ENCODE measurements around the gene CTCF.

Gene CTCF

DNA sequence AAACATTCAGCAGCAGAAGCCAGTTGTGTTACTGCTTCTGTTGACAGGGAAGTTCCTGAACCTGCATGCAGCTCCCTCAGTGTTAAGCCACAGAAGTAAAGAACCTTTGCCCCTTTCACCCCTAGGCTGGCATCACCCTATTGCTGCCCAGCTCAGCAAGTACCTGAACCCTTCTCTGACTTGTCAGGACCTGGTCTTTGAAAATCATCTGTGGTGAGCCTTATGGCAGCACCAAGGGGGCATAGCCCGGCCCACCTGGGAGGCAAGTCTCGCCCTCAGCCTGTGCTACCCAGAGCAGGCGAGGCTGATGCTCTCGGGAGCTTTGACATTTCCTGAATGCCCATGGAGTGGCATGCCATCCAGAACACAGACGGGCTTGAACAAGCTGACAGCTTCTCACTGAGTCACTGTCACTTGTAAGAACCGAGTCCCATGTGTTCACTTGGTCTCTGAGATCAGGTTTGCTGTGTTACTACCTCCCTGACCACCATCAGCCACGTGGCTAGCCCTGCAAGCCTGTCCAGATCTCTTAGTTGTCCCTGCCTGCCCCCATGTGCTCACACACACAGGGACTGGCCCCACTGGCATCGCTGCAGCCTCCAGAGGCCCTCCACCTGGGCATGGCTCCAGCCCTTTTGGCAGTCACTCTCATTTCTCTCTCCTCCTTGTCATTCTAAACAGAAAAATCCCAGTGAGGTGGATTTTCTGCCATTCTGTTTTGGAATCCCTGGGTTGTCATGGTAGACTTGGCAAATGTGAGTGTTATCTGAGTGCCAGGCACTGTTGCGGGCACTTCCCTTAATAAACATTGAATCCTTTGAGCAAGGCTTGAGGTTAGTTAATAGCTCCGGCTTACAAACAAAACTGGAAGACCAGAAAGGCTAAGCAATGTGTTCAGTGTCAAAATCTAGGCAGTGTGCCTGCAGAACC lies 79.7 kb downstream of the CTCF start:
- POLR2A ChIA-PET = no interaction called here
- DNase-seq (ENCODE audit: extremely low spot score) = no peak
- no peak for TF ChIP-seq CTCF (IDR thresholded peaks at IDR 0.05; ENCODE audit: control extremely low read depth, extremely low read depth, low read depth, missing control alignments)
- CTCF ChIA-PET = interaction anchor here (0.6 to 10.5 kb wide), 8 partner anchors 8 to 161 kb away, joined by 3 to 157 read pairs (median 32); partner anchors contain the start of genes ACD, ATP6V0D1, CTCF and PARD6A

GRCh38 chr16:67644038-67644437 lies 81.7 kb downstream of the CTCF start:
- CTCF ChIA-PET = interaction anchor here (0.6 to 10.5 kb wide), 31 partner anchors 8 to 216 kb away, joined by 3 to 157 read pairs (median 7); partner anchors contain the start of genes ACD, ATP6V0D1, C16orf86 and CTCF
- no peak for DNase-seq (ENCODE audit: extremely low spot score)
- TF ChIP-seq CTCF (IDR thresholded peaks at IDR 0.05; ENCODE audit: control extremely low read depth, extremely low read depth, low read depth, missing control alignments) = no peak
- POLR2A ChIA-PET = no interaction called here

GRCh38 chr16:67645397-67646121 lies 83.2 kb downstream of the CTCF start:
- ChIA-PET POLR2A (interaction anchor here (1.2 kb wide), 1 partner anchor 98 kb away, joined by 7 read pairs; no protein-coding TSS in a partner anchor), CTCF (interaction anchor here (0.7 to 10.5 kb wide), 47 partner anchors 11 to 220 kb away, joined by 3 to 157 read pairs (median 5); partner anchors contain the start of genes ACD, ATP6V0D1, C16orf86 and CTCF)
- no peak for DNase-seq (ENCODE audit: extremely low spot score)
- TF ChIP-seq CTCF (IDR thresholded peaks at IDR 0.05; ENCODE audit: control extremely low read depth, extremely low read depth, low read depth, missing control alignments) = no peak

- TF ChIP-seq CTCF (IDR thresholded peaks at IDR 0.05; ENCODE audit: control extremely low read depth, extremely low read depth, low read depth, missing control alignments) = no peak
- ChIA-PET CTCF (interaction anchor here (1.0 to 10.5 kb wide), 7 partner anchors 13 to 153 kb away, joined by 3 to 157 read pairs (median 31); partner anchors contain the start of genes ACD and PARD6A), POLR2A (no interaction called here)
- no peak for DNase-seq (ENCODE audit: extremely low spot score)
These were observed 84.9 kb downstream of the CTCF start for GRCh38 chr16:67647111-67647651.

- TF ChIP-seq CTCF (IDR thresholded peaks at IDR 0.05; ENCODE audit: control extremely low read depth, extremely low read depth, low read depth, missing control alignments) = no peak
- DNase-seq (ENCODE audit: extremely low spot score) = no peak
- ChIA-PET CTCF (interaction anchor here (0.9 to 10.5 kb wide), 8 partner anchors 12 to 154 kb away, joined by 3 to 157 read pairs (median 17); partner anchors contain the start of genes ACD and PARD6A), POLR2A (no interaction called here)
These were observed 85.4 kb downstream of the CTCF start for GRCh38 chr16:67647681-67648080.
